ENCODE measurements around the gene RIMS4. TPM values are rescaled to one million over a fixed set of nuclear protein-coding genes. Genes with fewer than 3 reads are reported as not detected.

RIMS4 gene
- total and polyA plus RNA-seq, 2 donors (not counting 1 experiment from before 2014, with no cell fraction given), result not detected

- WGBS (ENCODE audit: insufficient coverage), result 38% methylated on average over 3 of the region's 9 CpGs
- ATAC-seq (ENCODE audit: low read depth) (no peak), DNase-seq (no peak)
- H3K27ac ChIP-seq (ENCODE audit: low read length in 2 of 2), result no peak overlapping the region
- Mint-ChIP-seq H3K9me3 (ENCODE audit: insufficient read depth) (no peaks in the 10 kb centered on the region), H3K4me3 (no peak overlapping the region), H3K27ac (no peak overlapping the region), H3K4me1 (no peaks in the 10 kb centered on the region), H3K27me3 (peaks cover 47% of the 10 kb centered on the region)
- H3K27me3 ChIP-seq (replicated peaks in 1 of 4; ENCODE audit: control extremely low read depth in 1 of 4, control insufficient read depth in 3 of 4, insufficient read depth in 4 of 4, low read length in 3 of 4), result peaks cover 0 to 26% (median 5%) of the 10 kb centered on the region in 4 experiments
- TF ChIP-seq CTCF (IDR thresholded peaks at IDR 0.05) (no peak), EZH2 (IDR thresholded peaks at IDR 0.05; ENCODE audit: borderline replicate concordance, insufficient read depth, low read depth, low read length, poor library complexity, severe bottlenecking) (no peak)
- no peaks in the 10 kb centered on the region for H3K4me1 ChIP-seq (ENCODE audit: control insufficient read depth in 2 of 2, insufficient read depth in 2 of 2, low read length in 2 of 2)
- POLR2A ChIA-PET, result no interaction called here
- no peak overlapping the region for H2AFZ ChIP-seq (ENCODE audit: insufficient read depth, low read depth, low read length, poor library complexity, severe bottlenecking)
- H3K79me2 ChIP-seq (ENCODE audit: control insufficient read depth, insufficient read depth, low read length), result no peaks in the 10 kb centered on the region
- no peaks in the 10 kb centered on the region for H3K36me3 ChIP-seq (replicated peaks in 1 of 2; ENCODE audit: control extremely low read depth in 1 of 2, control insufficient read depth in 1 of 2, extremely low read depth in 1 of 2, insufficient read depth in 2 of 2, low read length in 1 of 2)
- H4K20me1 ChIP-seq (ENCODE audit: control insufficient read depth, insufficient read depth, low read length, poor library complexity, severe bottlenecking), result no peaks in the 10 kb centered on the region
- CTCF ChIA-PET, result no interaction called here
- no peak overlapping the region for H3K9ac ChIP-seq (ENCODE audit: low read length)
- H3K4me3 ChIP-seq (ENCODE audit: control extremely low read depth in 1 of 5, extremely low read depth in 1 of 5, insufficient read depth in 1 of 5, low read depth in 2 of 5, low read length in 4 of 5), result no peak overlapping the region
- H3K9me3 ChIP-seq (ENCODE audit: control extremely low read depth in 1 of 3, control insufficient read depth in 2 of 3, insufficient read depth in 1 of 3, low read length in 2 of 3), result no peaks in the 10 kb centered on the region
- intact Hi-C loops (cut with micrococcal nuclease), result no loop called here
- H3K4me2 ChIP-seq (replicated peaks; ENCODE audit: low read depth, low read length, poor library complexity, severe bottlenecking), result no peak overlapping the region
These were observed 6.9 kb downstream of the RIMS4 start for GRCh38 chr20:44803383-44803941.

GRCh38 chr20:44802702-44803101, 7.6 kb downstream of the RIMS4 start:
- Mint-ChIP-seq H3K27me3 (peaks cover 43% of the 10 kb centered on the region), H3K27ac (no peak overlapping the region), H3K4me1 (no peaks in the 10 kb centered on the region), H3K9me3 (ENCODE audit: insufficient read depth) (no peaks in the 10 kb centered on the region), H3K4me3 (no peak overlapping the region)
- DNase-seq (no peak), ATAC-seq (ENCODE audit: low read depth) (no peak)
- Histone ChIP-seq H3K4me1 (ENCODE audit: control insufficient read depth in 2 of 2, insufficient read depth in 2 of 2, low read length in 2 of 2) (no peaks in the 10 kb centered on the region), H3K36me3 (replicated peaks in 1 of 2; ENCODE audit: control extremely low read depth in 1 of 2, control insufficient read depth in 1 of 2, extremely low read depth in 1 of 2, insufficient read depth in 2 of 2, low read length in 1 of 2) (no peaks in the 10 kb centered on the region), H3K79me2 (ENCODE audit: control insufficient read depth, insufficient read depth, low read length) (no peaks in the 10 kb centered on the region), H3K4me2 (replicated peaks; ENCODE audit: low read depth, low read length, poor library complexity, severe bottlenecking) (no peak overlapping the region), H3K9me3 (ENCODE audit: control extremely low read depth in 1 of 3, control insufficient read depth in 2 of 3, insufficient read depth in 1 of 3, low read length in 2 of 3) (no peaks in the 10 kb centered on the region), H4K20me1 (ENCODE audit: control insufficient read depth, insufficient read depth, low read length, poor library complexity, severe bottlenecking) (no peaks in the 10 kb centered on the region), H3K27ac (ENCODE audit: low read length in 2 of 2) (no peak overlapping the region), H3K9ac (ENCODE audit: low read length) (no peak overlapping the region), H3K4me3 (ENCODE audit: control extremely low read depth in 1 of 5, extremely low read depth in 1 of 5, insufficient read depth in 1 of 5, low read depth in 2 of 5, low read length in 4 of 5) (no peak overlapping the region), H2AFZ (ENCODE audit: insufficient read depth, low read depth, low read length, poor library complexity, severe bottlenecking) (no peak overlapping the region), H3K27me3 (replicated peaks in 1 of 4; ENCODE audit: control extremely low read depth in 1 of 4, control insufficient read depth in 3 of 4, insufficient read depth in 4 of 4, low read length in 3 of 4) (peaks cover 0 to 26% (median 5%) of the 10 kb centered on the region in 4 experiments)
- intact Hi-C loops (cut with micrococcal nuclease), result no loop called here
- WGBS (ENCODE audit: insufficient coverage), result 96% methylated on average over 3 of the region's 4 CpGs
- POLR2A ChIA-PET, result no interaction called here
- CTCF ChIA-PET, result no interaction called here
- TF ChIP-seq EZH2 (IDR thresholded peaks at IDR 0.05; ENCODE audit: borderline replicate concordance, insufficient read depth, low read depth, low read length, poor library complexity, severe bottlenecking) (no peak), CTCF (IDR thresholded peaks at IDR 0.05) (no peak)

Measured in B cell (primary cell).